HG03469 (cell line): ENCODE data around the gene UBQLN3.
A peak's percentile ranks its signal among the peaks of the same experiment; 100 is the strongest.

ENCODE experiments used
- ATAC-seq: cut with Tn5 transposase; IDR thresholded peaks from one replicate; pipeline ENCODE4 v1.9.1; 2021; ENCODE audit warnings: mild to moderate bottlenecking, moderate library complexity, moderate number of reproducible peaks; ENCODE audit not compliant: unreplicated experiment

Gene UBQLN3

DNA sequence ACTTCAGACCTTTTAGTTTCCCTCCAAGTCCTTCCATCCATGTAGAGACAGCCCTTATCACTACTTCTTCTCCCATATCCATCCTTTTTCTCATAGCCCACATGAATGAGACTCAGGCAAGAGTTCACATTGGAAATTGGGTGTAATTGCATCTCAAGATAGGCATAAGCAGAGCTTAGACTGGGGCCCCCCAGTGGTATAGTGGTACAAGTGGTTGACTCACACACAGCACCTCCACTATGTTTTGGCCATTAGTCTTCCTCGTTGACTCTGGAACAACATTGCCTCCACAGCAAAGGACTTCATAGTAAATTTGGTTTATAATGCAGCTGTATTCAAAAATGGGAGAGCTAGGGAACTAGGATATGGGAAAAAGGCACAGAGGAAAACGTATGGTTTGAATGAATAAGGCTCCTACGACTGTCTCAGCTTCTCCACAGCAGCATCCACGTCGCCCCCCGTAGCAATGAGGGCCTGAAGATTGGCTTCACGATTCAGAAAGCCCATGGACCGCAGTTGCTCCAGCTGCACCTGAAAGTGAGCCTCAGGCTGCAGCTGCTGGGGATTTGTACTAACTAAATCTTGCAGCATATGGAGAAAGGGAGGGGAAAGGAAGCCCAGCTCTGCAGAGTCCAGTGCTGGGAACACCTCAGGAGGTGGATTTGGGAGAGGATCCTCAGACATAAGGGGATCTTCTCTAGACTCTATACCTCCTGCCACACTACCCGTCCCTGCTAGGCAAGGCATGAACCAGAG lies 2.4 kb downstream of the UBQLN3 start:
- no peak for ATAC-seq

DNA sequence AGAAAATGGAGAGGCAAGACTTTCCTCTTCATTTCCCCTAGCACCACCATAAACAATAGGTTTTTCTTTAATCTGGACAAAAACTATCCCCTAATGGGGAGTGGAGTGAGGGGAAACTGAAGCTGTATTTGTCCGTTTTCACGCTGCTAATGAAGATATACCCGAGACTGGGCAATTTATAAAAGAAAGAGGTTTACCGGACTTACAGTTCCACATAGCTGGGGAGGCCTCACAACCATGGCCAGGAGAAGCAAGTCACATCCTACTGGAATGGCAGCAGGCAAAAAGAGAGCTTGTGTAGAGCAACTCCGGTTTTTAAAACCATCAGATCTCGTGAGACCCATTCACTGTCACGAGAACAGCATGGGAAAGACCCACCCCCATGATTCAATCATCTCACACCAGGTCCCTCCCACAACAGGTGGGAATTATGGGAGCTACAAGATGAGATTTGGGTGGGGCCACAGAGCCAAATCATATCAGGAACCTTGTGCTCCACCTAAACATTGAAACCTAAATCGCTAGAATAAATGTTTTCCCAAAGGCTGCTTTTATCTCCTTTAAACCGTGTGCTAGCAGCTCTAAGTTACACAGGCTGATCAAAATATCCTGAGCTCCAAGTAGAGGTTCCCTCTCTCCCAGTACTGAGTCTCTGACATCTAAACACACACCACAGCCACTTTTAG lies 4.3 kb downstream of the UBQLN3 start:
- no peak for ATAC-seq

DNA sequence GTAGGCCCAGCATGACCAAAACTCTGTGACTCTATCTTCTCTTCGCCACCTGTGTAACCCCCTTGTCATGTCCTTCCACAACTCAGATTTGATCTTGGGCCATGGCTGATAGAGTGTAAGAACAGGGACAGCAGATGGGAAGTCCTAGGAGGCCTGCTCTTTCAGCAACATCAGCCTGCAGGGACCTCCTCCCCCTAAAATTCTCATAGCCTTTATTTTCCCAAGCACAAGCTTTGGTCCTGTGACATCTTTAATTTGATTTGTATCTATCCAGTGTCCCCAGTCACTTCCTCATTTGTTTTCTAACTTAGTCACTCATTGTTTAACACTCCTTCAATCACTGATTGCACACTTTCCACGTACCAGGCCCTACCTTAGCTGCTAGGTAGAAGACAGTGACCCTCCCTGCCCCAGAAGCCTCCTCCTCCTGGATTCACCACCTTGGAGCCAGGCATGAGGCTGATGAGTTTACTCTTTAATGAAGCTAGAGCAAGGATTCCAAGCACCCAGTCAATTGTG lies 5.3 kb downstream of the UBQLN3 start:
- no peak for ATAC-seq

DNA sequence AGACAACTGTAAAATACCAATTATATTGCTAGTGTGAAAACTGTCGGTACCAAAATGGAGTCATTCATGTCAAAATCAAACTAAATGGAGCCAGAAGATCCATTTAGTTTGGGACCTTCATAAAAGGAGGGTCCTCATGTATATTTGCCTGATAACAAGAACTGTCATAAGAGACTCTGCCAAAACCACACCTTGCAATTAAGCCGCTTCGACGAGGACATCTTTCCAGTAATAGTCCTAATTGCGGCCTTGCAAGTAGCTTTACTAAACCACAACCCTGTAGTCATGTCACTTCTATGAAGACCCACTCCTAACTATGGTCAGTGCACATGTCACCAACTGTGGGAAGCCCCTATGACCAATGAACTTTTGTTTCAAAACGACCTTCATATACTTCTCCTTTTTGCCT lies 9.4 kb downstream of the UBQLN3 start:
- no peak for ATAC-seq

DNA sequence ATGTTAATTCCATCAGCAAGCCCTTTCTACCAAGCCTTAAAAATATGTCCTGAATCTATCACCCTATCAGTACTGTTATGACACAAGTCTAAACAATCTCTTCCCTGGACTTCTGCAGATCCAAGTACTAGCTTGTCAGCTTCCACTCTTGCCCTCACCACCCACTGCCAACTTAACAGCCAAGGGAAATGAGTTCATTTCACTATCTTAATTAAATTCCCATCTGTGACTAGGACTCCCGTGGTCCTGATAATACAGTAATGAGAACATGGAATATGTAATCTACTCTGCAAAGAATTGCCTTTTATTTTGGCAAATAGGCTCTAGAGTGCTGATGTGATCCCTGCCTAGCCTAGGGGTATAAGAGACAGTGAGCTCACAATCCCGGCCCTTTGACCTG lies 10.1 kb downstream of the UBQLN3 start:
- ATAC-seq = no peak

DNA sequence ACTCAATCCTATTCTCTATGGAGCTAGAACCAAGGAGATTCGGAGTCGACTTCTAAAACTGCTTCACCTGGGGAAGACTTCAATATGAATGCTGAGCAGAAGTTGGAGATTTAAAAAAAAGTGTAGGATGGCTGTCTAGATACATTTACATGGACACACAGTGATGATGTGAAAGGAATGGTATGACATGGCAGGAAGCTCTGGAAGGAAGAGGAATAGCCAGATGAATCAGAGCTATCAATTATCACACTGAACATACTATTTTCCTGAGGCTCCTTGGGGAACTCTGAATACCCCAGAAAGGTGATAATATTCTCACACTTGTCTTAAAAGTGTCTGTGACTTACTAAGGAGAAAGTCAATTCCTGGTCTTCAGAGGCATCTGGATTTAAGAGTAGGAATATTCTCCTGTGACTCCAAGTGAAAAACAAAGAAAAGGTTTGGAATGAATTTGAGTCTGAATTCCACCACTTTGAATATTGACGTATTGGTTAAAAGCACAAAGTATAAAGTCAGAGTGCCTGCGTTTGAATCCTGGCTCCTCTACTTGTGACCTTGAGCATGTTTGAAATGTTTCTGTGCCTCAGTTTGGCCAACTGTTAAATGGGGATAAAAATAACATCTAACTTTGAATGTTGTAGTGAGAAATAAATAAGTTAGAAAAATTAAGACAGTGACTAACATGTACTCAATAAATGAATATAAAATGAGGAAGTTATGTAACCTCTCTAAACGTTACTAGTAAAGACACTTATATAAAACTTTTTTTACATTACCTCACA lies 20.0 kb downstream of the UBQLN3 start:
- no peak for ATAC-seq

DNA sequence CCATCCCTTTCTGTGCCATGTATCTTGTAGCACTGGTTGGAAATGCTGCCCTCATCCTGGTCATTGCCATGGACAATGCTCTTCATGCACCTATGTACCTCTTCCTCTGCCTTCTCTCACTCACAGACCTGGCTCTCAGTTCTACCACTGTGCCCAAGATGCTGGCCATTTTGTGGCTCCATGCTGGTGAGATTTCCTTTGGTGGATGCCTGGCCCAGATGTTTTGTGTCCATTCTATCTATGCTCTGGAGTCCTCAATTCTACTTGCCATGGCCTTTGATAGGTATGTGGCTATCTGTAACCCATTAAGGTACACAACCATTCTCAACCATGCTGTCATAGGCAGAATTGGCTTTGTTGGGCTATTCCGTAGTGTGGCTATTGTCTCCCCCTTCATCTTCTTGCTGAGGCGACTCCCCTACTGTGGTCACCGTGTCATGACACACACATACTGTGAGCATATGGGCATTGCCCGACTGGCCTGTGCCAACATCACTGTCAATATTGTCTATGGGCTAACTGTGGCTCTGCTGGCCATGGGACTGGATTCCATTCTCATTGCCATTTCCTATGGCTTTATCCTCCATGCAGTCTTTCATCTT lies 20.9 kb downstream of the UBQLN3 start:
- no peak for ATAC-seq

DNA sequence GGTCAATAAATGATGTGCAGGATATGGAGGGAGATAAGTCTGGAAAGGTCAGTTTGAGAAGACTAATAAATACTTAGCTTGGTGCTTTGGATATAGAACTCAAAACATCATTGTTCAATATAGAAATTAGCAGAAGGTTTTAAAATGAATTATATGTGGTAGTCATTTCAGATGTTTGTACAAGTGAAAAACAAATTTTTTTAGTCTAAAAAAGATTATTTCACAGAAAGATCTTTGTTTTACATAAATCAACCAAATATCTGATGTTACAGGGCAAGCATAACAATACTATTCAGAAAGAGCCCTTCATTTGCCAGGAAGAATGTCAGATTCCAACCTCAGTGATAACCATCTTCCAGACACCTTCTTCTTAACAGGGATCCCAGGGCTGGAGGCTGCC lies 21.4 kb downstream of the UBQLN3 start, which contains the start of gene OR52D1:
TSS of gene OR52D1 (plus strand) at position 301 of the 400 bp plus-strand sequence. CDS start at position 323, 22 bp downstream.
- ATAC-seq = no peak

DNA sequence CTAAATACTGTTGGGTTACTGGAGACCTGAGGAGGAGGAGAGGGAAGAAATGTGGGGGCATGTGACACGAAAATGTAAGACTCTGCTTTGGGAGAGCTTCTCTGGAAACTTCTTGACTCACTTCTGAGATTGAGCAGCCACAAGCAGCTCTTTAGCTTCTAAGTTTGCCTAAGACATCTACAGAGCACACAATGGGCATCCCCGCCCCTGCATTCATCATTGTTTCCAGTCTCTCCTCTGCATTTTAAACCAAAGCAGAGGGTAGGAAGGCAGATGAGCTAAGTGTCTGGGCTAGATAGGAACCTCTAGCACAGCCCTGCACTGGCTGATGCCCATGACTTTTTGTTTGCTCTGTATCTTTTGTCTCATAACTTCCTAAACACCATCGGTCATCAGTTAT lies 23.3 kb downstream of the UBQLN3 start:
- no peak for ATAC-seq

DNA sequence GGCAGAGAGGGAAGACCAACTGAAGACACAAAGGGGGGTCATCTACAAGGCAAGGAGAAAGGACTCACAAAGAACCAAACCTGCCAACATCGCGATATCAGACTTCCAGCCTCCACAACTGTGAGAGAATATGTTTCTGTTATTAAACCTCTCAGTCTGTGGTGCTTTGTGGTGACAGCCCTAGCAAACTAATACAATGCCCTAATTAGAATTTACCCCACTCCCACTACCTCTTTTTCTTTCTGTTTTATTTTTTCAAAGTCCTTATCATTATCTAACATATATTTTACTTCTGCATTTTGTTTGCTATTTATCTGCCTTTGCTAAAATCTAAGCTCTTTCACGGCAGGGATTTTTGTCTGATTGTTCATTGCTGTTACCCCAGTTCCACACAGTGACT lies 23.8 kb downstream of the UBQLN3 start:
- no peak for ATAC-seq

DNA sequence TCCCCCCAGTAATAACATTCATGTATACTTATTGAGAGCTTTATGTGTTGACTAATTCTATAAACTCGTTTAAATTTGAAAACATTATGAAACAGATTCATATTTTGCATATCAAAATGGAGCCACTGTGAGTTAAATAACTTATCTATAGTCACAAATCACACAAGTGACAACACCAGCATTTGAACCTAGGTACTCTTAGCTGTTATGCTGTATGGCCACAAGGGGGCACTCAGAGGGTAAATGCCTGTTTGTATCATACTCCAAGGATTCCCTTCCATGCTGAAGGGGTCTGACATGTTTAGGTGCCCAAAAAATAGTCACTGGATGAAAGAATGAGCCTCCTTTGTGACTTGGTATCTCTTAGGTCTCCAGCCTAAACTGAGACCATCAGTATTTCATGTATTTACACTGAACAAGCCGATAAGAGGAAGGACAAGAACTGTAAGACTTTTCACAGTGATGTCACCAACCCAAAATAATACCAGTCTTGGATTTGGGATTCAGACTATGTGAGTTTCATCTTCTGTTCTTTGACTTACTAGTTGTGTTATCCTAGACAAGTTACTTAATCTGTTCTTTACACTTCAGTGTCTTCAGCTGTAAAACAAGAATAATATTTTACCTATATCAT lies 33.5 kb downstream of the UBQLN3 start:
- peak; percentile 76 for ATAC-seq

DNA sequence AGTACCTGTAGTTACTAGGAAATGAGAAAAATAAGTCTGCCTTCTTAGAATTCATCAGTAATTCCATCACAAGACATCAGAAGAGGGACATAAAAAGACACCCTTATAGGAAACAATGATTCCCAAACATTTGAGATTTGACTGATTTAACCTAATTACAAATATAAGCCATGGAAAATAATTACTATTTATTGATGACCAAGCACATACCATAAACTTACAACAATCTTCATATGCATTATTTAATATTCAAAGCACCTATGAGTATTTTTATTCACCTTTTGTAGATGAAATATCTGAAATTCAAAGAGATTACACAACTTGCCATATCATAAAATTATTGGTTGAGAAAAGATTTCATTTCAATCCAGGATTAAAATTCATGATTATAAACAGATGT lies 35.8 kb downstream of the UBQLN3 start:
- no peak for ATAC-seq

DNA sequence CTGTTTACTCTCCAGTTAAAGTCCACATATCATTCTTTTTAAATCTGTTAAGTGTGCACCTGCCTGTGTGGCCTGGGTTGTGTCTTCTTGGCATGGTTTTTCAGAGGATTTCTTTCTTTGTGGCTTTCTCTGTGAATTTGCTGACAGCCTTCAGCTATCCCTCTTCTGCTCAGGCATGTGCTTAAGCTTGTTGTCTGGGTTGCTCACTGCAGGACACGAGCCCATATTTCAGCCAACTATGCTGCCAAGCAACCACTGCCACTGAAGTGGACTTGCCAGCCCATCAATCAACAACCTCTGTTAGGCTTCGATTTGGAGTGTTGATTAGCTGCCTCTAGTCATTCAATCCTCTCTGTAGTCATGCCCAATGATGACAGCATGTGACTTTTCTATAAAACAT lies 42.2 kb downstream of the UBQLN3 start:
- ATAC-seq = no peak

DNA sequence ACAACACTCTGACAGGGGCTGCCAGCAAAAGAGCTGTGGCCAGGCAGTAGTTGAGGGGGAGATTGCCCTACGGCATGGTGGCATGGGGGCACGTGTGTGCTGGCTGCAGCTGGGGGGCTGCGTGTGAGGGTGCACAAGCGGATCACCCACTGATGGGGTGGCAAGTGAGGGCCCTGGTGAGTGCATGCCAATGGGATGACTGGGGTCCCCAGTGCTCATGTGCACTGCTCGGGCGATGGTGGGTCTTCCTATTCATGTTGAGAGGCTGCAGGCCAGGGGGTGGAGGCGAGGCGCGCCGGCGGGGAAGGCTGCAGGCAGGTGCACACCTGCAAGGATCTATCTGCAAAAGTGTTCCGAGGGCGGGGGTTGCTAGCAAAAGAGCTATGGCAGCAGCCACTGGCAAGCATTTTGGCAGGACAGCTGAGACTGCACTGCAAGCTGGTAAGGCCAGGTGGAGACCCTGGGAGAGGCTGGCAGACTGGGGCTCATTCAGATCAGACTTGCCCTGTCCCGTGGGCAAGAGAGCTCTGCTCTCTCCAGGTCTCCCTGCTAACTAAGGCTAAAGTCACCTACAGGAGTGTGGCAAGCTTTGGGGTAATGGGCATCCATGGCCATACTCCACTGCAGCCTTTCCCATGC lies 48.7 kb downstream of the UBQLN3 start:
- ATAC-seq = no peak
